ENCODE results near the gene WDR72.
"Not testable (repeated sequence)": the region's sequence is repeated elsewhere in the genome, so short reads cannot be mapped to it uniquely, and the experiment has no call there.

Gene WDR72

DNA sequence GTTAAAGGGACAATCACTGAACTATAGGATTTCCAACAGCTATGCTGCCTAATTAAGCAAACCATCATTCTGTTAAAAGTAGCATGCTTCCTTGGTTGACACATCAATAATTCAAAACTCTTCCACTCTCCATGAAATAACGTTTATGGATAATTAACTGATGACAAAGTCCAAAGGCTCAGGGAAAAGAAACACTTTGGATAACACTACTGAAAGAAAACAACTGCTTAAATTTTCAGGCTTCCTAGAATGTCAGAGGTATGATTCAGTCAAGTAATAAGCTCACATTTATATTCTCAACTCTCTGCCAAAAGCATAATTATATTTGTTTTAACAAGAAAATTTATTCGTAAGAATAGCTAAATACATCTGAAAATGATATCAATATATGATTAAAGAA is 49.6 kb downstream of the WDR72 start:
- DNase-seq (ENCODE audit: low read depth, low spot score): no peak

DNA sequence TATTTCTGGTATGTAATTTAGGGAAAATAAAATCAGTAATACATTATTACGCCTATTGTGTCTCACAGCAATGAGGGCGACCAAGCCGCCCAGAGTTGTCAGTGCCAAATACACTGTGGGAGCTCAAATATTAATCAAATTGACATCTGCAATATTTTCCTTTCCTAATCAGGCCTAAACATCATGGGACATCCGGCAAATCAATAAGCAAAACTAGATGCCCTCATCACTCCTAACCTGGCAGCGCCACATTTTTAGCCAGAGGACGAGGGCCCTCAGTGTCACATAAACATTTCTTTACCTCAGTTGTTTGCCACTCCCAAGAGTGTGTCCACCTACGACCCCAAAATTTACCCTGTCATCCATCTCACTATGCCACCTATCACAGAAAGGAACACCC is 64.1 kb downstream of the WDR72 start:
- DNase-seq (ENCODE audit: low read depth, low spot score): no peak

DNA sequence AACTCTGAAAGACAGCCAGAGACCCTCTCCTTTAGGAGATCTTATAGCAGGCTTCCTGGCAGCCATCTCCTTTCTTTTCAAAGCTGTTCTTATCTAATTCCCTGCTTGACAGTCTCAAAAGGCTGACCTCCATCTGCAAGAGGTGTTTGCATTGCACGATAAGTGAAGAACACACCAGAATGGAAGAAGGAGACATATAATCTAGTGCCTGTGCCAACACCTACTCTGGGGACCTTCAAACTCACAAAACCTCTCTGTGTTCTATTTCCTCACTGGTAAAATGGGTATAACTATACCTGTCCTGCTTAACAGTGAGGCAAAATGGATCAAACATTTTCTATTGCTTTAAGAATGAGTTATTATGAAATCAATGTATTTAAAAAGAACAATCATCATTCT is 65.0 kb downstream of the WDR72 start:
- no peak for DNase-seq (ENCODE audit: low read depth, low spot score)

DNA sequence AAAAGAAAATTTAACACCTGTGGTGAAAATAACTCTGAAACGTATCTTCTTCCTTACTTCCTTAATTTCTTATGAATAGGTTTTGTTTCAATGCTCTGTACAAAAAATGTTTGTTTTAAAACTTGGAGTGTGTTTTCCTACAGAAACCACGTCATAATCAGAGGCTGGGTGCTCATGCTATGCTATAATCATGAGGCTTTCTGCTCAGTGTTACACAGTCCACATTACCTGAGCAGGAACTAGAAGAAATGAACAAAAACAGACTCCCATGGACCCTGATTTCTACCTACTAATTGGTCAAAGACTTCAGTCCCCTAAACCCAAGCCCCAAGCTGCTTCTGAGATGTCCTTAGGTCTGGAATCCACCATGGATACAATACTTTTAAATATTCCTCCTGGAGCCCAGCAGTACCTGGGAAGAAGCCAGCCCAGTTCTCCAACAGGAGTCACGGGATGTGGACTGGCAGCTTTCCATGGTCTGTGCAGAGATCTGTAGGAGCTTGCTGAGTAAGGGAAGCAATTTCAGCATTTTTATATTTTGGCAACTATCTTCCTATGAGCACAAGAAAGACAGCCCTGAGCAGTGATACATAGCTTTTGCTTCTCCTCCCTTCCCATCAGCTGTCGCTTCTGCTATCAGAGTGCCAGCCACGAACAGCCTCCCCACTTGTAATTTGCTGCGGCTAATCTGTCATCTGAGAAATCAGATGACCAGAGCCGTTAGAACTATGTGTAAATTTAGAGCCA is 65.6 kb downstream of the WDR72 start:
- no peak for DNase-seq (ENCODE audit: low read depth, low spot score)

DNA sequence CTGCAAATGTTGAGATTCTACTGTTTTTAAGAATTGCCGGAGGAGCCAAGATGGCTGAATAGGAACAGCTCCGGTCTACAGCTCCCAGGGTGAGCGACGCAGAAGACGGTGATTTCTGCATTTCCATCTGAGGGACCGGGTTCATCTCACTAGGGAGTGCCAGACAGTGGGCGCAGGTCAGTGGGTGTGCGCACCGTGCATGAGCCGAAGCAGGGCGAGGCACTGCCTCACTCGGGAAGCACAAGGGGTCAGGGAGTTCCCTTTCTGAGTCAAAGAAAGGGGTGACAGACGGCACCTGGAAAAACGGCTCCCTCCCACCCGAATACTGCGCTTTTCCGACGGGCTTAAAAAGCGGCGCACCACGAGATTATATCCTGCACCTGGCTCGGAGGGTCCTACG is 75.3 kb downstream of the WDR72 start:
- not testable (repeated sequence) for DNase-seq (ENCODE audit: low read depth, low spot score)

DNA sequence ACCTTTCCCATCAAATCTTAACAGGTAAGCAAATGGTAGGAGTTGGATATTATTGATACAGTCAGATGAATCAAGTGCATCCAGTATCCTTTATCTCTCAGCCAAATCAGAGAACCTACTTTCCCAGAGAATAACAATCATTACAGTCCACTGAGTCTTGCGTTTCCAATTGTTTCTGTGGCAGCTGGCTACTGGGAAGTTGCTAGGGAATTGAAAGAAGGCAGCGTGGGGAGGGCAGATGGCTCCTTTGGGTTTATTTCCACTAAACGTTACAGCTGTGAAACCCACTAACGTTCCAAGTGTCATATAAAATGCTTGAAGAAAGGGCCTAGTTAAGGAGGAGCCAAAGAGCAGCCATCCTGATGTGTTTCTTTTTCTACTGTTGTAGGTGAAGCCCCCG is 78.4 kb downstream of the WDR72 start:
- DNase-seq (ENCODE audit: low read depth, low spot score): no peak

DNA sequence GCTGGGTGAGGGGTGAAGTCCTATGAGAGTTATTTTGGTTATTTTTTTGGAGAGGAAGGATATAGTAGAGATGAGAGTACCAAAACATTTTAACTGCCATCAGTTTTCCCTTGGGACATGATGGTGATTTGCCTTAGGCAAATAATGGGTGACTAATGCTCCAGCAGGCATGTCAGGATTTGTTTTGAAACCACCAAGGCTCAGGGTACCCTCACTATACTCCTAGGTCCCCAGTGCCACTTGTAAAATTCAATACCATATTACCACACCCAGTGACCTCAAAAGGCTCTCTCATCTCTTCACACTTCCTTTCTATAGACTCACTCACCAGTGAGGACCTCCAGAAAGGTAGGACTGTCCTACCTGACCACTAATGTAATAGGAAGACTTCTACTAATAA is 83.6 kb downstream of the WDR72 start:
- no peak for DNase-seq (ENCODE audit: low read depth, low spot score)

DNA sequence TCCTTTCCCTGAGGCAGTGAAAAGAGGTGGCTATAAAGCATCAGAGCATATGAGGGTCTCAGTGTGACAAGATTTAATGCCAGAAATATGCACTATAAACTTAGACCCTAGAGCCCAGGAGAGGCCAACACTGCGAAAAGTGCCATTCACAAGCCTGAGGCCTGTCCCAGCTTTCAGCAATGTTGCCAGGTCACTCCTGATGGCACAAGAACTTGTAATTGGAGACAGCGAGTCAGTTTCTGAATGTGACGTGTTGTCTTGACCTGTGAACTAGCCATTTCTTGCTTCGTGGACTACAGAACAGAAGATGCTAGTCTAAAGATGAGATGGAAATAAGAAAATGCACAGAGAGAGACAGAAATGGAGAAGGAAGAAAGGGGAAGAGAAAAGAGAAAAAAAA is 87.9 kb downstream of the WDR72 start:
- no peak for DNase-seq (ENCODE audit: low read depth, low spot score)

DNA sequence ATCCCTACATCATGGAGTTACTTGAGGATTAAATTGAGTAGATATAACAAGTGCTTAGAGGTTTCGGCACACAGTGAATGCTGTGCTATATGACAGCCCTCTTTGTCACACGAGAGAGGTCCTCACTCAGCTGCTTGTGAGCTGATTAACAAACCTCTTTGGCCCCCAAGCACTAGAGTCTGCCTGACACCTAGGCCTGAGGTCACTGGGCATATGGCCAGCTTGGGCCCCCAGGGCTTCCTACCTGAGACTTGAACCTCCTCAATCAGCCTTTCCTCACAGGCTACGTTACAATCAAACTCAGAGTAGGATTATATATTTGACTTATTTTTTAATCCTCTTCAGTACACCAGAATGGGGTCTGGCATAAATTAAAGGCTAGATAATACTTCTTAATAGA is 88.8 kb downstream of the WDR72 start:
- no peak for DNase-seq (ENCODE audit: low read depth, low spot score)

DNA sequence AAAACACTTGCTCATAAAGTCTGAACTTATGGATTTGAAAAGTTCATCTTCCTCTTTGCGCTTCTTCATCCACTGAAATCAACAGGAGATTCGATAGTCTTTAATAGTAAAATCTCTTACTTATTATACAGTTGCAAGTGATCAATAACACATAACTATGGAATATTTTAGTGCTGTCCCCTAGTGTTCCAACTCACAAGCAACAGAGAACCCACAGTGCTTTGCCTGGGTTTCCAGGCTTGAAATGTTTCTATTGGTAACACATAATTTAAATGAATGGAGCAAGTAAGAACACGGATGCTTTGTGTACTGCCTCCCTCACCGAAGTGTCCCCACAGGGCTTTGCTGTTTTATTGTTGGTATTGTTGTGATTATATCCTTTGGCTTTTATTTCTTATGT is 93.5 kb downstream of the WDR72 start:
- no peak for DNase-seq (ENCODE audit: low read depth, low spot score)

DNA sequence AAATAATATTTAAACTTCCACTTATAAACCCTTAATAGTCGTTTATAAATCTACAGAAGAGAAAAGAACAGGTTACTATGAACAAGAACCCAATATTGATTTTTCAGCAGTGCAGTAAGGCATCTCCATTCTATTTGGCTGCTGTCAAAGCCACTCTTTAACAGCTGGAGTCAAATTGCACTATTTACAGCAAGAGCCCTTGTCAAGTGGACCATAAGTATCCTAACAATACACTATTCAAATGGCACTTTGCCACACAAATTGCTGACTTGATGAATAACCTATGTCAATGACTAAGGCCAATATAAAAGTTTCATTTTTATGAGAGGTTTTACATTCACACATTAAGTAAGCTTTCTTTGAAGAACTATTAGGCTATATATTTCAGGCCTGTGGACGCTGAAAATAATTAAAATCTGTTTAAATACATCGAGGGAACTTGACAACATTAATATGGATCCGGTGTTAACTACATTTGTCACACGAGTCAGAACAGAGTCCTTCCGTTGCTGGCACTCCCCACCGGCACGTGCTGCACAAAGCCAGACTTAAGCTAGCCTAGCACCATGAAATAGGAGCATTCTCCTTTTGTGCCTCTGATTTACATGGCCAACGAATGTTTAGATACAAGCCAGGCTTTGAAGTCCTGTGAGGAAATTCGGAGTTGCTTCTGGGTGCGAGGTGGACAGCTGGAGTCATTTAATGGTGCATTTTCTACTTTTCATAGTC is 100.5 kb downstream of the WDR72 start:
- no peak for DNase-seq (ENCODE audit: low read depth, low spot score)

DNA sequence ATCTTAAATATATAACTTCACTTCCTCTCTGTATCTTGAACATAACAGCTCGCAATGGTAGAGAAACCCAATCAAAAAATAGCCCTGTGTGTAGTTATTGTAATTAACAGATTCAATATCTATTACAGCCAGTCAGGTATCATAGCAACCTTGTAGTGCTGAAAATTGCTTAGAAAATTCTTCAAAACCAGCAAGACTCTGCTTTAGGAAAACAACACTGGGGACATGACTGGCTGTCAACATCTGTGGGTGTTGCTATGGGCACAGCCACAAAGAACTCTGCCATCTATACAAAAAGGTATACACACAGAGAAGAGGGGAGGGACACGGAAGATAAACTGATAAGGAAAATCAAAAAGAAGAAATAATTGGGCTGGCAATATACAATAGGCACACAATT is 101.2 kb downstream of the WDR72 start:
- DNase-seq (ENCODE audit: low read depth, low spot score): no peak

DNA sequence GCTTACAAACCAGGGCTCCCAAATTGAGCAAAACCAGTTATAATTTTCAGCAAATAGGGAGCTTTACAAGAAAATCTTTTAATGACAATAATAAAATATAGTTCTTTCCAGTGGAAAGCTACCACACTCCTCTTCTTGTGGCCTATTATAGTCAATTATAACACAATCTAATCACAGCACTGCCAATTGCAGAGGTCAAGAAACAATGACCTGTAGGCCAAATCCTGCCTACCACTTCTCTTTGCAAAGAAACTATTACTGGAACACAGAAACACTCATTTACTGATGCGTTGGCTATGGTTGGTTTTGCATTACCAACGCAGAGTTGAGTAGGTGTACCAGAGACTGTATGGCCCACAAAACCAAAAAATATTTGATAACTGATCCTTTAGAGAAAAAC is 110.5 kb downstream of the WDR72 start:
- no peak for DNase-seq (ENCODE audit: low read depth, low spot score)

DNA sequence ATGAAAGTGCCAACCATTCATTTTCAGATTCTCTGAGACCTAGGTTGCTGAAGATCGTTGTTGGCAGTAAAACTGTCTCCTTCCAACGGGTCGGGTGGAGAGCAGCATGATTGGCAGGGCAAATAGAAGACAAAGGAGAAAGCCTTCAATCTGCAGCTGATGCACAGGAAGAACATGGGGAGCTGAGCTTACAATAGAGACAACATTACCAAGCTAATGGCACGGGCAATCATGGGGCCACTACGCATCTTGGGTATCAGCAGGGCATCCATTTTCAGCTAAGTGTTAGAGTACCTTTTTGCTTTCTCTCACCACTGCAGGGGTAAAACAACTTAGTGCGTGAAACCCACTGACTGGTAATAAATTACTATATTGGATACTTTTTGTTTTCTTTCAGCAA is 114.8 kb downstream of the WDR72 start:
- DNase-seq (ENCODE audit: low read depth, low spot score): no peak

DNA sequence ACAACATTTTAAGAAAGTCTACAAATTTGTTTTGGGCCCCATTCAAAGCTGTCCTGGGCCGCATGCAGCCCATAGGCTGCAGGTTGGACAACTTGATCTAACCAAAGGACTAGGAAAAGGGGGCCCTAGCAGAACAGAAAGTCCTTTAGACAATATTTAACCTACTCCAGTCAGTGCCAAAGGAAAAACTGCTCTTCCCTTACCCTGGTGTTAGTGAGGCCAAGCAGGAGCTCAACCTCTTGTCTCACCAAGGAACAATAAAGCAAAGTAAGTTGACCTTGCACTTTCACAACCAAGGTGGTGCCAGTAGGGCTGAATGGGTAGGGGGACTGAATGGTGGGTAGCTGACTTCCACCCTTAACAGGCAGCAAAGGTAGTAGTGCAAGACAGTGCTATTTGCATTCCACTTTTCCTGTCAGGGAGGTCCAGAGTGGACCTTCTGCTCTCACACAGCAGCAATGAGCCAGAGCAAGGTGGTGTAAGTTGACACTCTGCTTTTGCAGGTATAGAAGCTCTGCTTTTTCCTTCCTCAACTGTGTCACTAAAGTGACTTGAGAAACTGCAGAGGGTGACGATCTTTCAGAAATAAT is 124.9 kb downstream of the WDR72 start:
- no peak for DNase-seq (ENCODE audit: low read depth, low spot score)

DNA sequence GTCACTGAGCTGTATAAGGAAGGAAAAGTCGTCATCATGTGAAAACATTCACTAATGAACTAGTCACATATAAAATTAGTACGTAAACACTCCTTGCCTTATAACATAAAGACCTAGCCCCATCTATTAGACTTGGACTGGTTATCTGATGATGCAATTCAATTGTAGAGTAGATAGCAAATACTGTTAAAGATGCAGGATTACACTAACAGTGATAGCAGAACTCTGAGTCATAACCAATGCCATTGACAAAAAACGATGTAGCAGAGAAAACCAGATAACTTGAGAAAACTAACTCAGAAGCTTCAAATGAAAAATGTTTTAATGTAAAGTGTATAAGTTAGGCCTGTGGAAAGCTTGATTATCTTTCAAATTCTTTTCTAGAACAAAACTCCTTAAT is 132.2 kb downstream of the WDR72 start:
- DNase-seq (ENCODE audit: low read depth, low spot score): no peak

DNA sequence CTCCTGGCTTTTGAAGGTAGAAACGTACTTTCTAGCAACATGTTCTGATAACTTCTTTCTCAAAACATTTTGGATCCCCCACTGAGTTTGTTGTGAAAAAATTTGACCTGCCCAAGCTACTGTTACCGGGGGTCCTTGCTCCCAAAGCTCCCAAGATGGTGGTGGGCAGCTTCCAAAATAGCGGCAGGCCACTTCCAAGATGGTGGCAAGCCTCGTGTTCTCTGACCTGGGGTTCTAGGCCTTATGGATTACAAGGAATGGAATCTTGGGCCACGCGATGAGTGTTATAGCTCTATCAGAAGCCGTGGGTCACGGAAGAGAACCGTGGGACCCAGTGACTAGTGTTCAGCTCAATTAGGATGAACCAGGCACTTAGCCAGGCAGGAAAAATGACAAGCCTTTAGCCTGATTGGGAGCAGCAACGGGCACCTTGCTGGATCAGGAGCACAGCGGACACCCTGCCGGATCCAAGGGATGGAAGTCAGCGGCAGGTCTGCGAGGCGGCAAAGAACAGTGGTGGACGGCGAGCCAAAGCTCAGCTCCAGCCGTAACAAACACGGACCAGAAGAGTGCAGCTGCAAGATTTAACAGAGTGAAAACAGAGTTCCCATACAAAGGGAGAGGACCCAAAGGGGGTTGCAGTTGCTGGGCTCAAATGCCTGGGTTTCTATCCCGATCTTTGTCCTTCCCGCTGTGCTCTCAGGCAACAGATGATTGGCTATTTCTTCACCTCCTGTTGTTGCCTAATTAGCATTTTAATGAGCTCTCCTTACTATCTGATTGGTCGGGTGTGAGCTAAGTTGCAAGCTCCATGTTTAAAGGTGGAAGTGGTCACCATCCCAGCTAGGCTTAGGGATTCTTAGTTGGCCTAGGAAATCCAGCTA is 133.3 kb downstream of the WDR72 start:
- no peak for DNase-seq (ENCODE audit: low read depth, low spot score)

DNA sequence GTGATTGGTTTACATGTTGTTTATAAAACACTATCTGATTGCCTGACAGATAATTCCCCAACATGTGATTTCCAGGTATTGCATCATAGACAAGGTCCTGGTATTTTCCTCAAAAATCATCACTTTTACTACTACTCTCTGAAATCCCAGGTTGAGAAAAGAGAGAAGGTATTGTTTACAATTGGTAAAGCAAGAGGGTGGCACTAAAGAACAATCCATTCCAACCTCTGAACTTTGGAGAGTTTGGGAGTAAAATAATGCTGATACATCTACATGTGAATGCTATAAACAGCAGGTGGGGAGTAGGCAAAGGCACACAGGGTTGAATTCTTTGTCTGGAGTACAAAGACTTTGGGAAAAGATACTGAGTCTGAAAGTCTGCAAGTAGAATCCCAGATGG is 134.2 kb downstream of the WDR72 start:
- DNase-seq (ENCODE audit: low read depth, low spot score): no peak

DNA sequence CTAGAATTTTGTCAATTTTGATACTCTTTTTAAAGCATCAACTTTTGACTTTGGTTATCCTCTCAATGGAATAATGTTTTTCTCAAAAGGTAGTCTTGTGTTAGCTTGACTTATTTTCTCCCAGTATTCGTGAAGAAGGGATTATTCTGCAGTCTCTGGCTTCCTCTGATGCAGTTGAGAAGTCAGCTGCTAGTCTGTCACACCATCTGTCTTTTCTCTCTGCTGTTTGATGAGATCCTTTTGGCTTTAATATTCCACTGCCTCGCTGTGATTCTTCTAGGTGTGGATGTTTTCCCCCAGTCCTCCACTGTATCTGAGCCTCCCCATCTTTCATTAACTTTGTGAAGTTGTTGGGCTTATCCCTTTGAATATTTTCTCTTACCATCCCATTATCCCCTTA is 141.0 kb downstream of the WDR72 start:
- no peak for DNase-seq (ENCODE audit: low read depth, low spot score)

DNA sequence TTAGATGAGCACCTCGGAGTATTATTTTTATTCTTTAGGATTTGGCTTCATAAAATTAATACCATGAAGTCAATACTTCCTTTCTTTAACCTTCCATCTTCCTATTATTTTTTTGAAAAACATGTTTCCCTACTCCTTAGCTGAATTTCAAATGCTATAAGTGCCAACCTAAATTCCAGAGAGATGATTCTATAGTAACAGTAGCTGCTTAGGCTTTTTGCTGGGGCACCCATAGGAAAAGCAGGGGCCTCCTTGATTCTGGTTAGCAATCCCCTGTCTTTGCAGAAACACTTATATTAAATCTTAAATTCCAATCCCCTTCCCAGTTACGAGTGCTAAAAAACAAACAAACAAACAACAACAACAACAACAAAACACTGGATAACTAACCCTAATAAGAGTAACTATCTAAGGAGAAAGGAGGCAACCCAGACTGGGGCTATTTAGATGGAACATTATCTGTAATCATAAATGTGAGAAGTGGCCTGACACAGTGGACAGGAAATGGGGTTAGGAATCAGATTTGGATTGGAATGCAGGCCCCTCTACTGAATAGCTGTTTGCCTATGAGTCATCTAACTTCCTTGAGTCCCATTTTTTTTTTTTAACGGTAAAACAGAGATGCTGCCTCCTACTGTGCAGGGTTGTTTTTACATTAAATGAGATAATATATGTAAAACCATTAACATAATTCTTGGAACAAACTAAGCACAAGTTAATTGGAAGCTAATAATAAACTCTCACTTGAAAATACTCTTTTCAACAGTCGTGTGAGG is 148.1 kb downstream of the WDR72 start:
- DNase-seq (ENCODE audit: low read depth, low spot score): no peak

DNA sequence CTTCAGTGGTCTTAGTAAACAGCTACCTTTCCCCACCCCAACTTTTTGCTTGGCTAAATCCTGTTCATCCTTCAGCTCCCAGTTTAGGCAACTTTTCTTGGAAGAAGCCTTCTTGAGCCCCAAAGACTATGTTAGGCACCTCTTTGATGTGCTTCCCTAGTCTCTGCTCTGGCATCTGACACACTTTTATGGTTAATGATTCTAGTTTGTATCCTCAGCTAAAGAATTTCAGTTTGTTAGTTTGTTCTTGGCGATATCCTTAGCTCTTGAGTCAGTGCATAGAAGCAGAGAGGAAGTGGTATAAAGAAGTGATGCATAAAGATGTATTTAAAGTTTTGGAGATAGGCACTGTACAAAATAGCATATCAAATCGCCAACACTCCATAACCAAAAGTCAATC is 168.4 kb downstream of the WDR72 start:
- DNase-seq (ENCODE audit: low read depth, low spot score): no peak

All from activated naive CD8-positive, alpha-beta T cell treated with anti-CD3 and anti-CD28 coated beads, Interleukin-2, amount 50 U/mL, for 16 hours (primary cell).